ENCODE results near the gene GNG7.
"Not testable (repeated sequence)": the region's sequence is repeated elsewhere in the genome, so short reads cannot be mapped to it uniquely, and the experiment has no call there.

GNG7 gene

DNA sequence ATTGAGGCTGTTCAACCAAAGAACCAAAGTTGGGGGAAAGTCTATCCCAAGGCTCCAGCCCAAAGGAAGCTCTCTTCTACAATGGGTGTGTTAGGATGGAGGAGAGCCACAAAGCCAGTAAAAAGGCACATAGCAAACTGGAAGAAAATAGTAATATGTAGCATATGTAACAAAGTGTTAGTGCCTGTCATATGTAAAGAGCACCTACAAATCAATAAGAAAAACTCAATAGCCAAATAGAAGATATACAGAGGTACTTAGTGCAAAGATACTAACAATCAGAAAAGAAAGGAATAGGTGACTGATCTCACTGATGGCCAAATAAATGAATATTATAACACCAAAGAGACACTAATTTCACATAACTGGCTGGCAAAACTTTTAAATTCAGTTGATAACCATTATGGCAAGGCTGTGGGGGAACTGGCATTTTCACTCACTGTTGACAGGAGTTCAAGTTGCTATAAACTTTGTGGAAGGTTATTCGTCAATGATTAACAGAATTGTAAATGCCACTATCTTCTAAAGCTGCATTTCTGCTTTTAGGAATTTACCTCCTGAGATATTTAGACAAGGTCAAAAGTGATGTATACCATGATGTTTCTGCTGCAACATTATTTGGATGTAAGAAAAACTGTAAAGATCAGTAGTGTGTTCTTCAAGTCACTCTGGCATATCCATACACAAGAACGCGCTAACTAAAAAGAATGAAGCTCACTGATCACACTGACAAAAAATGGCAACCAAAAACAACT lies 110.8 kb downstream of the GNG7 start:
- no peak for DNase-seq

DNA sequence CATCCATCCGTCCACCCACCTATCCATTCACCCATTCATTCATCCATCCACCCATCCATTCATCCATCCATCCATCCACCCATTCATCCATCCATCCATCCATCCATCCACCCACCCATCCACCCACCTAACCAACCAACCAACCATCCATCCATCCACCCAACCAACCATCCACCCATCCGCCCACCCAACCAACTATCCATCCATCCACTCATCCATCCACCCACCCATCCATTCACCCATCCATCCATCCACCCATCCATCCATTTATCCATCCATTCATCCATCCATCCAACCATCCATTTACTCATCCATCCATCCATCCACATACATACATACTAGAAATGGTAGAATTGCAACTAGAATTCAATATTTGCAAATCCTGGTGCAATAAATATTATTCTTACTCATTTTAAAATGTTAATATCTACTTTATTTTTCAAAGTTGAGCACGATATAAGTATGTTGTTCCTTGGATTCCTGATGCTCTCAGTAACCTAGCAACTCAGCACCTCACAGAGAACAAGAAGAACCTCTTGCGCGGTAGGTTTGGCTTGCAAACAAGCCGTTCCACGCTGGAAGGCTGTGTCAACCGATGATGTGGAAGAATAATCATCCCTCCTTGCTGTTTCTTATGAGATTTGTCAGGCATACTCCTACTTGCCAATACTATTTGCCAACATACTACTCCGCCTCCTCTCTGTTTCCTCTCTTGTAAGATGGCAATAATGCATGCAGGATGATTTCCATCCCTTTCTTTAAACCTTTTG lies 111.7 kb downstream of the GNG7 start:
- DNase-seq = no peak

DNA sequence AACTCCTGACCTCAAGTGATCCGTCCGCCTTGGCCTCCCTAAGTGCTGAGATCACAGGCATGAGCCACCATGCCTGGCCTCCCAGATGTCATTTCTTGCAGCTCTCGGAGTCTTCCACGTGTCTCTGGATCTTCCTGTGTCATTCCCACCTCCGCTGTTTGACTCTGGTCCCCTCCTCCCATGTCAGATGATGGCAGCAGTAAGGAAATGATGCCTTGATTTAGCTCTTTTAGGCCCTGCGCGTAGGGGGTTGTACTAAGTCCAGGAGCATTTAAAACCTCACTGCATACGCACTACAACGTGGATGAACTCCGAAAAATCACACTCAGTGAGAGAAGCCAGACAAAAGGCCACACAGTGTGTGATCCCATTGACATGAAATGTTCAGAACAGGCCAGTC lies 113.1 kb downstream of the GNG7 start:
- DNase-seq = no peak

DNA sequence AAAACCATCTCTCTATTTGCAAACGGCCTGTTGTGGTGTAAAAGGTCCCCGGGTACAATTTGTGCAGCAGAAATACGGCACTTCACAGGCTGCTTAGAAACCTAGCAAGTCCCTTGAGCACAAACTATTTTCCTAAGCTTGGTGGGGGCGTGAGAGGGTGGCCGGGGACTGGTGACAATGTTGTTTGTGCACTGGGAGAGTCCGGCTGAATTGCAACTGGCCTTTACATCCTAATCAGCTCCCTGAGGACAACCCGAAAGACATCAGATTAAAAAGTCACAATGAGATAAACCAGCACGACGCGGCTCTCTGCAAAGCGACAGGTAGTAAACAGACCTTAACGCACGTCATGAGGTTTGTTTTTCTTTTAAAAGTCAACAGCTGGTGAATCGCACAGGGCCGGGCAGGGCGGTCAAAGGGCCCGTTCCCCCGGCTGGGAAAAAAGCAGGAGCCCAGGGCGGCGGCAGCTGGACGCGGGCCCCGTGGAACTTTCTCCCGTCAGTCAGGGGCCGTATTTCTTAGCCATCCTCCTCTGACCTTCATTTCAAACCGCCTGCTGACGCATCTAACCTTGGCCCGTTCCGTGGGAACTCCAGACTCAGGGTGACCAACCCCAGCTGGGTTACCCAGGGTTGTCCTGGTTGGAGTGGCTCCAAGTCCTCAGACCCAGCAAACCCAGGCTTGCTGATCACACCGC lies 114.3 kb downstream of the GNG7 start:
- no peak for DNase-seq

GRCh38 chr19:2587001-2587719 lies 115.3 kb downstream of the GNG7 start:
- DNase-seq = no peak

DNA sequence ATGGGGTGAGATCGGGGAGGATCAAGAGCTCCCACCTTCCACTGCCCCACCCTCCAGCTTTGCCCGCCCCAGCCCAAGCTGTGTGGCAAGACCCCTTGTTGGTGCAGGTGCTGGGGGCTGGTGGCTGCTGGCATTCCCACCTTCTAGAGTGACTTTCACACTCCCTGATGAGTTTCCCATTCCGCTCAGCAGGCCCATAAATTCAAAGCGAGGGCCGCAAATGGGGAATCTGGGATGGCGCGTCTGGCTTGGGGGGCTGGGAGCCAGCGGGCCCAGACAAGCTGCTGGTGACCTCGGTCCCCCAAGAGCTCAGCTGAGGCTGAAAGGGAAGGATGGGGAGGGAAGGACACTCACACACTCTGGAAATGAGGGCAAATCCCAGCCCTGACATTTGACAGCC lies 116.3 kb downstream of the GNG7 start:
- no peak for DNase-seq

DNA sequence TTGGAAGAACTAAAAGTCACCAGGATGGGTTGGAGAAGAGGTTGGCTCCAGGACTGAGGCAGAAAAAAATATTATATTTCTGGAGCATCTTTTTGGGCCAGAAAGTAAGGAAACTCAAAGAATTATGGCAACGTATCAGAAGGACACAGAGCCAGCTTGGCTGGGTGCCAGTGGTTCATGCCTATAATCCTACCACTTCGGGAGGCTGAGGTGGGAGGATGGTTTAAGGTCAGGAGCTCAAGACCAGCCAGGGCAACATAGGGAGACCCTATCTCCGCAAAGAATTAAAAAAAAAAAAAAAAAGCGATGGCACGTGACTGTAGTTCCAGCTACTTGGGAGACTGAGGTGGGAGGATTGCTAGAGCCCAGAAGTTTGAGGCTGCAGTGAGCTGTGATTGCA lies 118.5 kb downstream of the GNG7 start:
- no peak for DNase-seq

DNA sequence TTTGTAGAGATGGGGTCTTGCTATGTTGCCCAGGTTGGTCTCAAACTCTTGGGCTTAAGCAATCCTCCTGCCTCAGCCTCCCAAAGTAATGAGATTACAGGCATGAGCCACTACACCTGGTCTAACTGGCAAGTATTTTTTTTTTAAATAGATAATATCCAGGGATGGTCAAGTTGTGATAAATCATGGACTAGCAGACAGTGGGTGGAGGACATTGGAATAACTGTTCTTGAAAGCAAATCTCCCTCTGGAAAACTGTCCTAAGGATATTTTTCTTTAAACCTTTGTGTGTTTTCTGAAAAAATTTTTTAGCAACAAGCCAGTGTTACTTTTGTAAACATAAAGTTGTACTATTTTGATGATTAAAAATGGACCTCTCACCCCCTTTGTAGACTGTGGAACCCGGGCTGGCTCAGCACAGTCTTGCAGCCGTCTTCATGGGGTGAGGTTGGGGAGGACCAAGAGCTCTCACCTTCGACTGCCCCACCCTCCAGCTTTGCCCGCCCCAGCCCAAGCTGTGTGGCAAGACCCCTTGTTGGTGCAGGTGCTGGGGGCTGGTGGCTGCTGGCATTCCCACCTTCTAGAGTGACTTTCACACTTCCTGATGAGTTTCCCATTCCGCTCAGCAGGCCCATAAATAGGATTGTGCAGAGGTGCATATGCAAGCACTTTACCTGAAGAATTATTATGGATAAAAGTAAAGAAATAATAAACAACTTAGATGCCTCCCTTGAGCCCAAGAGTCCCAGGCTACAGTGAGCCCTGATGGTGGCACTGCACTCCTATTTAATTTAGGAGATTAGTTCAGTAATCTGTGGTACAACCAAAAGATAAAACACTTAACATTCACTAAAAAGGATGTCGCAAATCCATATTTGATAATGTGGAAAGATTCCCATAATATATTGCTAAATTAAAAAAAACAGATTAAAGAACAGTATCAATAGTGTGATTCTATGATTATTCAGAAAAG lies 119.2 kb downstream of the GNG7 start:
- DNase-seq = no peak

DNA sequence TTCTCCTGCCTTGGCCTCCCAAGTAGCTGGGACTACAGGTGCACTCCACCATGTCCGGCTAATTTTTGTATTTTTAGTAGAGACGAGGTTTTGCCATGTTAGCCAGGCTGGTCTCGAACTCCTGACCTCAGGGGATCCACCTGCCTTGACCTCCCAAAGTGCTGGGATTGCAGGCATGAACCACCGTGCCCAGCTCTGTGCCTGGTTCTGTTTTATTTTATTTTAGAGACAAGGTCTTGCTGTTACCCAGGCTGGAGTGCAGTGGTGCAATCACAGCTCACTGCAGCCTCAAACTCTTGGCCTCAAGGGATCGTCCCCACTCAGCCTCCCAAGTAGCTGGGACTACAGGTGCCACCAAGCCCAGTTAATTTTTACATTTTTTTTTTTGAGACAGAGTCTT lies 122.1 kb downstream of the GNG7 start:
- not testable (repeated sequence) for DNase-seq

GRCh38 chr19:2579678-2580280 lies 122.7 kb downstream of the GNG7 start:
- no peak for DNase-seq

DNA sequence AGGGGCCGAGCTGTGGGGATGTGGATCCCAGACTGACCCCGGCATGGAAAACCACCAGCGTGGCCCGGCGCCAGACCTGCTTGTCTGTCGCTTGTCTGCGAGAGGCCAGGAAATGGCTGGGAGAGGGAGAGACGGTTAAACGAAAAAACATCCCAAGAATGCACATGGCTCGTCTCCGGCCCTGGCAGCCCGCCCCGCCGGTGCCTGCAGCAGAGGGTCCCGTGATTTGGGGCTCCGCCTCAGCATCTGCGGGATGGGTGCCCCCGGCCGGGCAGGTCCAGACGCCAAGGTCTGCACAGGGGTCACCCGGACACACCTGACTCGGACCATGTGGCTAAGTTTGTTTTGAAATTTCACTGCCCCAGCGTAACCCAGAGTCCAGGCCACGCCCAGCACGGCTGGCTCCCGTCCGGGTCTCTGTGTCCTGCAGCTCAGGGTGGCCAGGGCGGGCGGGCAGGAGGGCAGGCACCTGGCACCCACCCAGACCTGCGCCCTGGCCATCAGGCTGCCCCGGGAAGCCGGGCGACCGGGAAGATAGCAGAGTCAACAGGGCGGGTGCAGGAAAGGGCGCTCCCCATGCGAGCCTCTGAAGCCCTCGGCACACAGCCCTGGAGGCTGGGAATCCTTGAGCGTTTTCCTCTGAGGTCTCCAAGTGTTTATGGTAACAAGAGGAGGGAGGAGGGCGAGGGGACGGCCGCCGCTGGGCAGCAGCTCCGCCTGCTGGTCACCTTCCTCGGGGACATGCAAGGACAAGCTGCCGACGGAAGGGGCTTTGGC lies 123.4 kb downstream of the GNG7 start:
- peak; percentile 57 to 58 for DNase-seq

DNA sequence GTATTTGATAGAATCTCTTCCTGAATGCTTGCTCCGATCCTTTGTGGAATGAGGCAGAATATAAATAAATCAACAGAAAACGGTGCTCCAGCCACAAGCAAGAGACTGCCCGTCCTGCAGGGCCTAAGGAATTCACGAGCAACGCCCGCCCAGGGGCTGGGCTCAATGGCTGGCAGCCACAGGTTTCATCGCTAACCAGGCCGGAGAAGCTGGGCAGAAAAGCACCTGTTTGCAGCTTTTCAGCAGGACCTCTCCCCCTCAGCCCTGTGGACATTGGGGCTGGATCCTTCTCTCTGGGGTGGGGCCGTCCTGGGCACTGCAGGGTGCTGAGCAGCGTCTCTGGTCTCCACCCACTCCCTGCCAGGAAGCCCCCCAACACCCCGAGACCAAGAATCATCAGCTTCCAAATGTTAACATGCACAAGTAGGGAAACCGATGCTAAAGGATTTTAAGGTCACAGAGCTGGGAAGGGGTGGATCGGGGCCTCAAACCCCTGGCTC lies 124.1 kb downstream of the GNG7 start:
- DNase-seq = no peak

DNA sequence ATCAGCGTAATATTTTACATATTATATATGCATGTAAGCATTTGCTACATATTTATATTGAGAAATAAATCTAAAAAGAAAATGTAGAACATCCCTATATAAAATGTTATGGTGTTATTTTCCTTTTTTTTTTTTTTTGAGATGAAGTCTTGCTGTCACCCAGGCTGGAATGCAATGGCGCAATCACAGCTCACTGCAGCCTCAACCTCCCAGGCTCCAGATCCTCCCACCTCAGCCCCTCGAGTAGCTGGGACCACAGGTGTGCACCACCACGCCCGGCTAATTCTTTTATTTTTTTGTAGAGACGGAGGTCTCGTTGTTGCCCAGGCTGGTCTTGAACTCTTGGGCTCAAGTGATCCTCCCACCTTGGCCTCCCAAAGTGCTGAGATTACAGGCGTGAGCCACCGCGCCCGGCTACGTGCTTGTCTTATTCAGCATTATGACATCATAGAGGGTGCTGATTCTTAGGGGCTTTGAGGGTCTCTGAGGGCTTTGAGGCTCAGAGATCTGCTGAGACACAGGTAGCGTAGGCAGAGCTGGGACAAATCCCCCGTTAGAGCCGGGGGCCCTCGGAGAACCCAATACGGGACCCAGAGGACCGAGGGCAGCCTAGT lies 124.7 kb downstream of the GNG7 start:
- DNase-seq = no peak

DNA sequence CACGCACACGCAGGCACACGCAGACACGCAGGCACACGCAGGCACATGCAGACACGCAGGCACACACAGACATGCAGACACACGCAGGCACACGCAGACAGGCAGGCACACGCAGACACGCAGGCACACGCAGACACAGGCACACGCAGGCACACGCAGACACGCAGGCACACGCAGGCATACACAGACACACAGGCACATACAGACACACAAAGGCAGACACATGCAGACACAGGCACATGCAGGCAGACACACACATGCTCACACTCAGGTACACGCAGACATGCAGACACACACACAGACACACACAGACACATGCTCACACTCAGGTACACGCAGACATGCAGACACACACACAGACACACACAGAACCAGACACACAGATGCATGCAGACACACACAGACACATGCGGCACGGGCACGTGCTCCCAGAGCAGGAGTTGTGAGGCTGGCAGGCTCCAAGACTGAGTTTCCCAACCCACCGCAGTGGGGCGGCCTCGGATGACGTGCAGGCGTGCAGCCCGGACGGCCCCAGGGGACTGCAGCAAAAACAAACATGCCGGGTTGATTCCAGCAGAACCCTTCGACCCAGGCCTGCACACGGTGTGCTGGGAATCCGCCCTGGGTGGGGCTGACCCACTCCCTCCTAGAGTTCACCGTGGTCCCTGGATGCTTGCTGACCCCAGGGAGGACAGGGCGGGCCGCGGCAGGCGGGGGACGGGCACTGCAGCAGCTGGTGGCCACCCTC lies 126.6 kb downstream of the GNG7 start:
- no peak for DNase-seq

- DNase-seq = no peak
These were observed 127.4 kb downstream of the GNG7 start for GRCh38 chr19:2574971-2575630.

DNA sequence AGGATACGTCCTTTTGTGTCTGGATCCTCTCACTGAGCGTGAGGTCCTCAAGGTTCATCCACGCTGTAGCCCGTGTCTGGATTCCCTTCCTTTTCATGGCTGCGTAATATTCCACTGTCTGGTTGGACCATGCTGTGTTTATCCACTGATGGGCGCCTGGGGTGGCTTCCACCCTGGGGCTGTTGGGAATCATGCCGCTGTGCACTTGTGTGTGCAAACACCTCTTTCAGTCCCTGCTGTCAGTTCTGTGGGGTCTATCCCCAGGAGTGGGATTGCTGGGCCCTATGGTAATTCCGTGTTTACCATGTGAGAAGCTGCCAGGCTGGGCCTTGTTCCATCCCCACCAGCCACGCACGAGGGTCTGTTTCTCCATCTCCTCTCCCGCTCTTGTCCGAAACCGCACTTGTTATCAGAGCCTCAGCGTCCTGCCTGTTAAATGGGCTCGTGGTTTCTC lies 128.0 kb downstream of the GNG7 start:
- no peak for DNase-seq

DNA sequence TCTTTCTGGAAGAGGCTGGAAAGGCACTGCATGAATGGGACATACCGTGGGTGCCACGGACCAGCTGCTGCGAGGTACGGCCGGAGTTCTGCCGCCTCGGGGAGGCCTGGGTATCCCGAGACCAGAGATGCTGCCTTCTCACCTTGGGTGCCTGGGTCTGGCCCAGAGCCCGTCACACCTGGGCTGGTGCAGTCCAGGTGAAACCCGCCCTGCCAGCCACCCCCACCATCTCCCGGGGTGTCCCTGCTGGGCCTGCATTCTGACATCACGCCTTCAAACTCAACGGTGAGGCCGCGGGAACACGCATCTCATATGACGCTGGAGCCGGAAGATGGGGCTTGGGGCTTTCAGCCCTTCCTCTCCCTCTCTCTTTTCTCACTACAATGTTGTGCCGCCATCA lies 128.6 kb downstream of the GNG7 start:
- DNase-seq = no peak

GRCh38 chr19:2572152-2572551 lies 130.3 kb downstream of the GNG7 start:
- DNase-seq = not testable (repeated sequence)
